ENCODE results near the gene NLRP8. TPM values are rescaled to one million over a fixed set of nuclear protein-coding genes. Genes with fewer than 3 reads are reported as not detected.

NLRP8 gene
- polyA plus RNA-seq (2013, experiment 1 of 2): not detected
- not detected for polyA plus RNA-seq (2013, experiment 2 of 2)

- Histone ChIP-seq H3K4me2 (ENCODE audit: low read length) (no peak within 1 kb of the TSS), H3K36me3 (ENCODE audit: control insufficient read depth, insufficient read depth, low read length) (no peaks in the 10 kb centered on the region), H3K79me1 (ENCODE audit: low read length) (no peaks in the 10 kb centered on the region), H3K4me3 (ENCODE audit: low read length) (no peak within 1 kb of the TSS), H3K4ac (ENCODE audit: low read depth, low read length) (no peak within 1 kb of the TSS), H3K23ac (ENCODE audit: low read length) (no peak within 1 kb of the TSS), H3K27me3 (ENCODE audit: insufficient read depth, low read length, poor library complexity) (no peaks in the 10 kb centered on the region), H3K79me2 (ENCODE audit: control insufficient read depth, insufficient read depth, low read length) (no peaks in the 10 kb centered on the region), H2BK15ac (replicated peaks; ENCODE audit: low read depth) (no peak within 1 kb of the TSS), H3K4me1 (ENCODE audit: control insufficient read depth, low read depth, low read length) (no peaks in the 10 kb centered on the region), H2BK120ac (ENCODE audit: low read depth, low read length) (no peak within 1 kb of the TSS), H2AK5ac (ENCODE audit: low read length) (no peak within 1 kb of the TSS), H3K56ac (ENCODE audit: low read length) (no peak within 1 kb of the TSS), H2BK5ac (ENCODE audit: low read length) (no peak within 1 kb of the TSS), H3K9ac (ENCODE audit: low read length) (no peak within 1 kb of the TSS), H3K18ac (ENCODE audit: low read length) (no peak within 1 kb of the TSS), H4K8ac (ENCODE audit: low read depth, low read length) (no peak within 1 kb of the TSS), H3K27ac (ENCODE audit: low read depth, low read length) (no peak within 1 kb of the TSS), H4K5ac (ENCODE audit: low read length) (no peak within 1 kb of the TSS)
- DNase-seq: no peak
- WGBS (ENCODE audit: extremely low coverage, insufficient coverage, low lambda C conversion rate): no CpG with 5 or more reads among the region's 8 CpGs
Observed at GRCh38 chr19:55947532-55947931, at the start of gene NLRP8. Gene NLRP8 (plus strand): TSS chr19:55947832.

GRCh38 chr19:55898911-55899310 lies 48.7 kb upstream of the NLRP8 start:
- no peak overlapping the region for H3K4me3 ChIP-seq (ENCODE audit: low read length)
- H3K4ac ChIP-seq (ENCODE audit: low read depth, low read length): no peak overlapping the region
- H2BK120ac ChIP-seq (ENCODE audit: low read depth, low read length): no peak overlapping the region
- H3K27ac ChIP-seq (ENCODE audit: low read depth, low read length): no peak overlapping the region
- DNase-seq: no peak
- no peaks in the 10 kb centered on the region for H3K36me3 ChIP-seq (ENCODE audit: control insufficient read depth, insufficient read depth, low read length)
- no peak overlapping the region for H3K56ac ChIP-seq (ENCODE audit: low read length)
- no peak overlapping the region for H4K8ac ChIP-seq (ENCODE audit: low read depth, low read length)
- no peak overlapping the region for H3K4me2 ChIP-seq (ENCODE audit: low read length)
- H2BK5ac ChIP-seq (ENCODE audit: low read length): no peak overlapping the region
- no peaks in the 10 kb centered on the region for H3K79me1 ChIP-seq (ENCODE audit: low read length)
- H3K18ac ChIP-seq (ENCODE audit: low read length): no peak overlapping the region
- no peaks in the 10 kb centered on the region for H3K79me2 ChIP-seq (ENCODE audit: control insufficient read depth, insufficient read depth, low read length)
- WGBS (ENCODE audit: extremely low coverage, insufficient coverage, low lambda C conversion rate): no CpG with 5 or more reads among the region's 12 CpGs
- no peak overlapping the region for H3K23ac ChIP-seq (ENCODE audit: low read length)
- H3K27me3 ChIP-seq (ENCODE audit: insufficient read depth, low read length, poor library complexity): no peaks in the 10 kb centered on the region
- H3K4me1 ChIP-seq (ENCODE audit: control insufficient read depth, low read depth, low read length): no peaks in the 10 kb centered on the region
- H2AK5ac ChIP-seq (ENCODE audit: low read length): no peak overlapping the region
- no peak overlapping the region for H3K9ac ChIP-seq (ENCODE audit: low read length)
- H4K5ac ChIP-seq (ENCODE audit: low read length): no peak overlapping the region
- no peak overlapping the region for H2BK15ac ChIP-seq (replicated peaks; ENCODE audit: low read depth)

GRCh38 chr19:55901369-55902079 lies 46.1 kb upstream of the NLRP8 start:
- Histone ChIP-seq H3K18ac (ENCODE audit: low read length) (no peak overlapping the region), H2BK5ac (ENCODE audit: low read length) (no peak overlapping the region), H3K4ac (ENCODE audit: low read depth, low read length) (no peak overlapping the region), H3K36me3 (ENCODE audit: control insufficient read depth, insufficient read depth, low read length) (no peaks in the 10 kb centered on the region), H3K79me1 (ENCODE audit: low read length) (no peaks in the 10 kb centered on the region), H3K4me1 (ENCODE audit: control insufficient read depth, low read depth, low read length) (no peaks in the 10 kb centered on the region), H2BK120ac (ENCODE audit: low read depth, low read length) (no peak overlapping the region), H3K27ac (ENCODE audit: low read depth, low read length) (no peak overlapping the region), H2AK5ac (ENCODE audit: low read length) (no peak overlapping the region), H3K4me3 (ENCODE audit: low read length) (no peak overlapping the region), H4K8ac (ENCODE audit: low read depth, low read length) (no peak overlapping the region), H3K27me3 (ENCODE audit: insufficient read depth, low read length, poor library complexity) (no peaks in the 10 kb centered on the region), H2BK15ac (replicated peaks; ENCODE audit: low read depth) (no peak overlapping the region), H4K5ac (ENCODE audit: low read length) (no peak overlapping the region), H3K4me2 (ENCODE audit: low read length) (no peak overlapping the region), H3K56ac (ENCODE audit: low read length) (no peak overlapping the region), H3K79me2 (ENCODE audit: control insufficient read depth, insufficient read depth, low read length) (no peaks in the 10 kb centered on the region), H3K9ac (ENCODE audit: low read length) (no peak overlapping the region), H3K23ac (ENCODE audit: low read length) (no peak overlapping the region)
- no CpG with 5 or more reads among the region's 13 CpGs for WGBS (ENCODE audit: extremely low coverage, insufficient coverage, low lambda C conversion rate)
- DNase-seq: no peak

DNA sequence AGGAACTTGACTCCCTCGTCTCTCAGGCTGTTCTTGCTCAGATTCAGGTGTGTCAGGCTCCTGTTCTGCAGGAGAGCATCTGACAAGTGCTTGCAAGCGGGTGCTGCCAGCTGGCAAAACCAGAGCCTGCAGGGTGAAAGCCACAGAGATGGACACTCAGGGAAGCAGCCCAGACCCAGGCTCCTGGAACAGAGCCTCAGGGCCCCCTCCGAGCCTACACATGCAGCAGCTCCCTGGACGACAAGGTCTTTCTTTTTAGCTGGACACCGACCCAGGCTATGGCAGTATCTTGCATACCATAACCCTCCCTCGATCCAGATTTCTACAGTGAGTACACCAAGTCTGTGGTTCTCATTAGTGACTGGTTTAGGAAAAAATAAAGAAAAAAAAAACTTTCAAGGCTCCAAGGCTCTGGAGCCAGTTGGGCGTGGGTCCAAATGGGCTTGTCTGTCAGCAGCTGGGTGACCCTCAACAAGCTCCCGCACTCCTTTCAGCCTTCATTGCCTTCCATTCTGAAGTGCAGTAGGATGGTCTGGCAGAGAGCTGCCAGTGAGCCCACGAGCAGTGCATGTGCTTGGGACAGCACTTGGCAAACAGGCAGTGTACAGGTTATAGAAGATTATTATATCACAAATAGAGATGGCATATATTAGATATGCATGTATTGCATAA lies 45.4 kb upstream of the NLRP8 start:
- Histone ChIP-seq H2BK15ac (replicated peaks; ENCODE audit: low read depth) (no peak overlapping the region), H3K9ac (ENCODE audit: low read length) (no peak overlapping the region), H3K4ac (ENCODE audit: low read depth, low read length) (no peak overlapping the region), H3K27me3 (ENCODE audit: insufficient read depth, low read length, poor library complexity) (no peaks in the 10 kb centered on the region), H3K23ac (ENCODE audit: low read length) (no peak overlapping the region), H2BK5ac (ENCODE audit: low read length) (no peak overlapping the region), H3K27ac (ENCODE audit: low read depth, low read length) (no peak overlapping the region), H3K36me3 (ENCODE audit: control insufficient read depth, insufficient read depth, low read length) (no peaks in the 10 kb centered on the region), H4K5ac (ENCODE audit: low read length) (no peak overlapping the region), H3K18ac (ENCODE audit: low read length) (no peak overlapping the region), H3K79me1 (ENCODE audit: low read length) (no peaks in the 10 kb centered on the region), H3K4me1 (ENCODE audit: control insufficient read depth, low read depth, low read length) (no peaks in the 10 kb centered on the region), H2BK120ac (ENCODE audit: low read depth, low read length) (no peak overlapping the region), H4K8ac (ENCODE audit: low read depth, low read length) (no peak overlapping the region), H3K4me2 (ENCODE audit: low read length) (no peak overlapping the region), H3K56ac (ENCODE audit: low read length) (no peak overlapping the region), H3K79me2 (ENCODE audit: control insufficient read depth, insufficient read depth, low read length) (no peaks in the 10 kb centered on the region), H3K4me3 (ENCODE audit: low read length) (no peak overlapping the region), H2AK5ac (ENCODE audit: low read length) (no peak overlapping the region)
- WGBS (ENCODE audit: extremely low coverage, insufficient coverage, low lambda C conversion rate): no CpG with 5 or more reads among the region's 9 CpGs
- no peak for DNase-seq

- no peak overlapping the region for H4K5ac ChIP-seq (ENCODE audit: low read length)
- no peak overlapping the region for H3K18ac ChIP-seq (ENCODE audit: low read length)
- no peak overlapping the region for H3K4me2 ChIP-seq (ENCODE audit: low read length)
- H4K8ac ChIP-seq (ENCODE audit: low read depth, low read length): no peak overlapping the region
- H2BK15ac ChIP-seq (replicated peaks; ENCODE audit: low read depth): no peak overlapping the region
- no peak overlapping the region for H2BK120ac ChIP-seq (ENCODE audit: low read depth, low read length)
- H3K79me1 ChIP-seq (ENCODE audit: low read length): no peaks in the 10 kb centered on the region
- H2BK5ac ChIP-seq (ENCODE audit: low read length): no peak overlapping the region
- no peak overlapping the region for H3K27ac ChIP-seq (ENCODE audit: low read depth, low read length)
- H3K4ac ChIP-seq (ENCODE audit: low read depth, low read length): no peak overlapping the region
- DNase-seq: no peak
- H3K56ac ChIP-seq (ENCODE audit: low read length): no peak overlapping the region
- no peak overlapping the region for H3K4me3 ChIP-seq (ENCODE audit: low read length)
- no peaks in the 10 kb centered on the region for H3K27me3 ChIP-seq (ENCODE audit: insufficient read depth, low read length, poor library complexity)
- H3K36me3 ChIP-seq (ENCODE audit: control insufficient read depth, insufficient read depth, low read length): no peaks in the 10 kb centered on the region
- H3K4me1 ChIP-seq (ENCODE audit: control insufficient read depth, low read depth, low read length): no peaks in the 10 kb centered on the region
- H2AK5ac ChIP-seq (ENCODE audit: low read length): no peak overlapping the region
- H3K9ac ChIP-seq (ENCODE audit: low read length): no peak overlapping the region
- WGBS (ENCODE audit: extremely low coverage, insufficient coverage, low lambda C conversion rate): no CpG with 5 or more reads among the region's 7 CpGs
- H3K23ac ChIP-seq (ENCODE audit: low read length): no peak overlapping the region
- no peaks in the 10 kb centered on the region for H3K79me2 ChIP-seq (ENCODE audit: control insufficient read depth, insufficient read depth, low read length)
Observed at GRCh38 chr19:55907286-55907685, 40.3 kb upstream of the NLRP8 start.

All from mesendoderm (in vitro differentiated cells).